ENCODE data around the gene CMSS1.

The CMSS1 gene

GRCh38 chr3:100057716-100058575 is 240.3 kb downstream of the CMSS1 start:
- TF ChIP-seq CTCF (conservative IDR thresholded peaks at IDR 0.05; ENCODE audit: low read depth): no peak
- no peak overlapping the region for H3K27ac ChIP-seq
- ChIA-PET CTCF (interaction anchor here (0.6 to 1.3 kb wide), 4 partner anchors 36 to 215 kb away, joined by 3 to 4 read pairs (median 4); no protein-coding TSS in a partner anchor), POLR2A (ENCODE audit: low non-redundant PET) (no interaction called here)
- DNase-seq (ENCODE audit: low spot score): no peak

- no peak overlapping the region for H3K27ac ChIP-seq
- no peak for DNase-seq (ENCODE audit: low spot score)
- CTCF ChIA-PET: interaction anchor here (0.7 kb wide), 1 partner anchor 1040 kb away, joined by 5 read pairs; no protein-coding TSS in a partner anchor
- POLR2A ChIA-PET (ENCODE audit: low non-redundant PET): no interaction called here
- TF ChIP-seq CTCF (conservative IDR thresholded peaks at IDR 0.05; ENCODE audit: low read depth): no peak
Observed at GRCh38 chr3:100059472-100059871, 241.8 kb downstream of the CMSS1 start.

- ChIA-PET CTCF (no interaction called here), POLR2A (ENCODE audit: low non-redundant PET) (no interaction called here)
- no peak overlapping the region for H3K27ac ChIP-seq
- TF ChIP-seq CTCF (conservative IDR thresholded peaks at IDR 0.05; ENCODE audit: low read depth): no peak
- DNase-seq (ENCODE audit: low spot score): no peak
Observed at GRCh38 chr3:100060685-100061484, 243.2 kb downstream of the CMSS1 start.

GRCh38 chr3:100062665-100063064 is 245.0 kb downstream of the CMSS1 start:
- POLR2A ChIA-PET (ENCODE audit: low non-redundant PET): no interaction called here
- no peak for DNase-seq (ENCODE audit: low spot score)
- CTCF ChIA-PET: no interaction called here
- no peak for TF ChIP-seq CTCF (conservative IDR thresholded peaks at IDR 0.05; ENCODE audit: low read depth)
- no peak overlapping the region for H3K27ac ChIP-seq

GRCh38 chr3:100063929-100064461 is 246.3 kb downstream of the CMSS1 start:
- CTCF ChIA-PET: interaction anchor here (0.6 kb wide), 2 partner anchors 310 to 328 kb away, joined by 4 read pairs; no protein-coding TSS in a partner anchor
- no peak for DNase-seq (ENCODE audit: low spot score)
- no peak overlapping the region for H3K27ac ChIP-seq
- POLR2A ChIA-PET (ENCODE audit: low non-redundant PET): interaction anchor here (0.6 kb wide), 1 partner anchor 572 kb away, joined by 5 read pairs; no protein-coding TSS in a partner anchor
- no peak for TF ChIP-seq CTCF (conservative IDR thresholded peaks at IDR 0.05; ENCODE audit: low read depth)

- CTCF ChIA-PET: interaction anchor here (1.0 kb wide), 1 partner anchor 187 kb away, joined by 5 read pairs; no protein-coding TSS in a partner anchor
- no peak for TF ChIP-seq CTCF (conservative IDR thresholded peaks at IDR 0.05; ENCODE audit: low read depth)
- no peak for DNase-seq (ENCODE audit: low spot score)
- no peak overlapping the region for H3K27ac ChIP-seq
- POLR2A ChIA-PET (ENCODE audit: low non-redundant PET): no interaction called here
Observed at GRCh38 chr3:100067589-100067988, 249.9 kb downstream of the CMSS1 start.

Measured in RWPE1 (cell line).